NCI-H2107 treated with DMSO at 0.1 percent for 48 hours (cell line): ENCODE results near the gene TPPP3.

Experiments used
- DNase-seq: peaks from one replicate; lab custom pipeline; 2025; ENCODE audit not compliant: unreplicated experiment; lab: John Stamatoyannopoulos, UW

The TPPP3 gene

DNA sequence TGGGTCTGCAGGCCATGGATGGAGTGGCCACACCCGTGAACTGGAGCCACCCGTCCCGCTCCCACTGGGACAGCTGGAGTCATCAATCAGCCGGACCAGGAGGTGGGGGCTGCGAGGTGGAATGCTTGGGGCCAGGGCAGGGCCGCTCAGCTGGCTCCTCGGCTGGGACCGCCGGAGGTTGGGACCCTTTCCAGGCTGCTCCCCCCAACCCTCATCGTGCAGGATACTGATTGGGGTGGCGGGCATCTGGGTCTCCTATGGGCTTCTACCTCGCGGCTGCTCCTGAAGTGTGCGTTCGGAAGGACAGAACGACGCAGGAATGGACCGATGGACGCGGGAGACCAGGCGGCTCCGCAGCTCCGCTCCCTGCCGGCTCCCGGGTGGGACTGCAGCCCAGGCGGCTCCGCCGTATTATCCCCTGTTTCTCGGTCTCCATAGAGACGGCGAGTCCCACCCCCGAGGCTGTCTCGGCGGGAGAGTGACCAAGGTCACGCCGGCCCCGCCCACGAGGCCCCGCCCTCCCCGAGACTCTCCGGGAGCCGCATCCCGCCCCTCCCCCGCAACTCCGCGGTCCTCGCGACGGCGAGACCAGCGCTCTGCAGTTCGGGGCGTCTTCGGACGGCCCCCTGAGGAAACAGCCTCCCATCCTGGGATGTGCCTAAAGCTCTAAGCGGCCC lies at the start of gene TPPP3:
TSS of gene TPPP3 (minus strand) at position 388 of the 677 bp plus-strand sequence. CDS start 2,387 bp downstream, outside the sequence.
- no peak for DNase-seq

DNA sequence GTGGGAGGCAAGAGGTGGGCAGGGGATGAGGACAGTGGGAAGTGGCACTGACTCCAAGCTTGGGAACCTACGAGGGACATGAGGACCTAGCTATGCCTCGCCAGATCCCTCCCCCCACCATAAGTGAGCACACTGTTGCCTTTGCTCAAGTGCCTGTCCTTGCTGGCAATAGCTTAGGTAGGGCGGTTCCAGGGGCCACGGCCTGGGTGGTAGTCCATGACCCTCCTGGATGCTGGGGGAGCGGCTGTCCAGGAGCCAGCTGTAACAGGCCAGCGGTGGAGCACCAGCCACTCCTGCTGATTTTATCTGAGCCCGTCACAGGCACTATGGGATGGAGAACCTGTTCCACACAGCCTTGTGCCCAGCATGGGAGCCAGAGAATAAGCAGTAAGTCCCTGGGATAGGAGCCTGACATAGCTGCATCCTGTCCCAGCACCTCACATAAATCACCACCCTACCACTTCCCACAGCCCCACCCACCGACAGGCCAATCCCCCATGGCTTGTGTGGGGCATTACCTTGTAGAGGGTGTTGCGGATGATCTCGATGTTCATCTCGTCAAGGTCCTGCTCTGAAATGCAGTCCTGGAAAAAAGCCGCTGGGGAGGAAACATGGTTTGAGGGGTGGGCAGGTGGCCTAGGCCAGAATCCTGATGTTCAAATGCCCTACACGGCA lies 49.4 kb upstream of the TPPP3 start:
- DNase-seq = no peak

DNA sequence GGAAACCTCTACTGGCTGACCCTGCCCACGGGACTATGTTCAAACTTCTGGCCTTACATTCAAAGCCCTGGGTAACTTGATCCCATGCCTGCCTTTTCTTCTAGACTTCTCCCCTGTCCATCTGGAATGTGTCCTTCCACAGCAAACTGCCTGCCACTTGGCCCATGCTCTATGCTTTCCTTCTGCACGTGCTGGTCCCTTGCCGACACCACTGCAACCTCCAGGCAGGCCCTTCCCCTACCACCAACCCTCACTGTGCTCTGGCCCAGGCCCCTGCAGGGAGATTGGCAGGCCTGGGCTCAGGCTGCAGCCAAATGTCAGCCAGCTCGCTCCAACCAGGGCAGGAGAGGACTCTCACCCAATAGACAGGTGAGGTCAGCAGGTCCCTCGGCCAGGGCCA lies 48.6 kb upstream of the TPPP3 start:
- no peak for DNase-seq

DNA sequence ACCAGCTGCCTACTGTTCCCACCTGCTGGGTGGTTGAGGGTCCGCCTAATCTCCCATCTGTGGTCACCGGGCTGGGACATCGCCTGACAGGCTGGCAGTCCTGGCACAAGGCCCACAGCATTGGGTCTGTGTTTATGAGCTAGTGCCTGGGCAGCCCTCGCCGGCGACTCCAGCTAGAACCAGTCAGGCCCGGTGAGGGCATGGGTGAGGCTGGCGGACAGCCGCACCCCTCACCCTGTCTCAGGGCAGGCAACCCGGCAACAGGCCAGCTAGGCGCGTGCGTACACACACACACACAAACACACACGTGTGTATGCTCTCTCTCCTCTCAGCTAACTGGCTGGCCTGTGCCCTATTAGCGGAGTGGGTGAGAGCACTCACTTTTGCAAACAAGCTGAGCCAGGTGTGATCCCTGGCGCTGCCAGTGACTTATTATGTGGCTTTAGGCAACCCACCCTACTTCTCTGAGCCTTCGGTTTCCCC lies 48.0 kb upstream of the TPPP3 start:
- DNase-seq = peak; percentile 97

DNA sequence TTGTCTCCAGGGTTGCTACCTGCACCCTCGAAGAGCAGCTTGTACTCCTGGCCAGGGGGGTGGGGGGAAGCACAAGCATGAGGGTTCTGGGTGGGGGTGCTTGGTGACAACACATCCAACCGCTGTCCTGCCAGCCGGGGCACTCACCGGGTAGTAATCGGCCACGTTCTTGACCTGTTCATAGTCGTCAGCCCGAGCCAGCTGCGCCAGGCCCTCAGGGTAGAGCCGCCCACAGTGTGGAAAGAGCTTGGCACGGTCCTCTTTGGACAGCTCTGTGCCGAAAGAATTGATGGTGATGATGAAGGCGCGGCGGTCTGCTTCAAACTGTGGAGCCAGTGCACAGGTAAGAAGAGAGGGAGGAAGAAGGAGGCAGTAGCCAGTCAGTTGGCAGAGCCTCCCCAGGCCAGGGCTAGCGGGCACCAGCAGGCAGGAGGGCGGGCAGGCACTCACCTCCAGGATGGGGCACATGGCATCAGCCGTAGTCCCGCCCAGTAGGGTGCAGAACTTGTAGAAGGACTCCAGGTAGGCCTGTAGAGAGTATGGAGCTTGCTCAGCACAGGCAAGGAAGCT lies 45.6 kb upstream of the TPPP3 start:
- no peak for DNase-seq

DNA sequence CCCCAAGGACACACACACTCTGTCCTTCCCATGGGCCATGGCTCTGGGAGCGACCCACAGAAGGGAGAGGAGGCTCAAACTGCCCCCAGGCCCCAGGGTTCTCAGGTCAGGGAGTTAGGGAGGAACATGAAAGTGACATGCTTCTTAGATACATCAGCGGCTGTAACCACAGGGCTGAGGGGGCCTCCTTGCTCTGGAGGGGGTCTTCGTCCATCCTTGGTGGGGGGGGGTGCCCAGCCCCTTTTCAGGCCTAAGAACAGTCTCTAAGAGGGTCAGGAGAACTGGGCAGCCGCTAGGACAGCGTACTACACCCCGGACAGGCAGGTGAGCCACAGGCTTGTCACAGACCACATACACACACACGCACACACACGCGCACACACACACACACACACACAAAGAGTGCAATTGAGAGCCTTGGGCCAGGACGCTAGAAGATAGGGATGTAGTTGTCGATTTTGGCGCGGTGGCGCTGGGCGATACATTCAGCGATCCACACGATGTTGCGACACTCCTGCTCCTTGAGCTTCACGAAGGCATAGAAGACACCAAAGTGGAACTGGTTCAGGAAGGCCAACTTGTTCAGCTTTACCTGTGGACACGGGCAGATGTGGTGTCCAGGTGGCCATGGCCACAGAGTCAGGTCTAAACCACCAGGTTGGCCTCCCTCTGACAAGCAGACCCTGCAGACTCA lies 44.9 kb upstream of the TPPP3 start:
- no peak for DNase-seq

DNA sequence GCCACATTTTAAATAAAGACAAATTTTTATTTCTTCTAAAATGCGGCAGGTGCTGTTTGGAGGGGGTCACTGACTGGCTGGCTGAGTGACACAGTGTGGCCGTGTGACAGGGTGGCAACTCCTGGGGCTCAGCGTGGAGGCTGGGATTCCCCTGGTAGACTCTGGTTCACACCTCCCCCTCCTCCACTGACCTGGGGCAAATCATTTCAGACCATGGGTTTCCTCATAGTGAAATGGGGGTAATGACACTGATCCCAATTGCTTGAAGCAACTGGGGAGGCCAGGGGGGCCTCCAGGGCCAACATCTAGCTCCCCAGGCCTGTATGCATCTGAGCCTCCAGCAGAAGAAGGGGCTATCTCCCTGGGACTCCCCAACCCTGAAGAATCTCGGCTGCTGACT lies 44.2 kb upstream of the TPPP3 start:
- DNase-seq = no peak

DNA sequence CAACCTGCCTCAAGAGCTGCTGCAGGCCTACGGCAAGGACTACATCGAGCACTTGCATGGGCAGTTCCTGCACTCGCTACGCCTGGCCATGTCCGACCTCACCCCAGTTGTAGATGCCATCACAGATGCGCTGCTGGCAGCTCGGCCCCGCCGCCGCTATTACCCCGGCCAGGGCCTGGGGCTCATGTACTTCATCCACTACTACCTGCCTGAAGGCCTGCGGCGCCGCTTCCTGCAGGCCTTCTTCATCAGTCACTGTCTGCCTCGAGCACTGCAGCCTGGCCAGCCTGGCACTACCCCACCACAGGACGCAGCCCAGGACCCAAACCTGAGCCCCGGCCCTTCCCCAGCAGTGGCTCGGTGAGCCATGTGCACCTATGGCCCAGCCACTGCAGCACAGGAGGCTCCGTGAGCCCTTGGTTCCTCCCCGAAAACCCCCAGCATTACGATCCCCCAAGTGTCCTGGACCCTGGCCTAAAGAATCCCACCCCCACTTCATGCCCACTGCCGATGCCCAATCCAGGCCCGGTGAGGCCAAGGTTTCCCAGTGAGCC lies 43.4 kb upstream of the TPPP3 start:
- no peak for DNase-seq

DNA sequence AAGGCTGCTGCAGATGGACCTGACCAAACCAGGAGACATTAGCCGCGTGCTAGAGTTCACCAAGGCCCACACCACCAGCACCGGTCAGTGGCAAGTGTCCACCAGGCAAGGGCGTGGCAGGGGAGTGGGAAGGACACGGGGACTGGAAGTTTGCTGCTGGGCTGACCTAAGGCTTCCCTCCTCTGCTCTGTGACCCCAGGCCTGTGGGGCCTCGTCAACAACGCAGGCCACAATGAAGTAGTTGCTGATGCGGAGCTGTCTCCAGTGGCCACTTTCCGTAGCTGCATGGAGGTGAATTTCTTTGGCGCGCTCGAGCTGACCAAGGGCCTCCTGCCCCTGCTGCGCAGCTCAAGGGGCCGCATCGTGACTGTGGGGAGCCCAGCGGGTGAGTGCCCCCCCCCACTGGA lies 42.5 kb upstream of the TPPP3 start:
- no peak for DNase-seq

DNA sequence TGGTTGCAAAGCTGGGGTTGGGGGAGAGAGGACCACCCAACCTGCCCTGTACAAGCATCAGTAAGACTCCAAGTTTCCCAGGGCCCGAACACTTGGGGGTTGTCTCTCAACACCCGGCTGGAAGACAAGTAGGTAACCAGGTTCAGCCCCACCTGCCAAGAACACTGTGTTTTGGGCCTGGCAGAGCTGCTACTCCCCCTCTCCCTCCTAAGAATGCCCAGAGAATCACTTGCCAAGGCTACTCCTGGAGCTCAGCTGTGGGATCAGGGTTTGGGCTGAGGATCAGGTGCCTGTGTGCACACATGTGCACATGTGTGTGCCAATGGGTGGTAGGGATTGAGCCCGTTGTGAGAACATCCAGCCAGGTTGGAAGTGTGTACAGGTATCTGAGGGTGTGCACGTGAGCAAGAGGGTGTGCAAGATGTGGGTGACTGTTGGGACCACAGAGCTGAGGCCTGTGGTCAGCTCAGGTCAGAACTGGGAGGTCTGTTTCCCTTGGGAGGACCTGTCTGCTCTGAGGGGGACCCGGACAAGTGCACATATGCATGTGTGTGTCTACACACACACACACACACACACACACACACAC lies 39.9 kb upstream of the TPPP3 start:
- no peak for DNase-seq

DNA sequence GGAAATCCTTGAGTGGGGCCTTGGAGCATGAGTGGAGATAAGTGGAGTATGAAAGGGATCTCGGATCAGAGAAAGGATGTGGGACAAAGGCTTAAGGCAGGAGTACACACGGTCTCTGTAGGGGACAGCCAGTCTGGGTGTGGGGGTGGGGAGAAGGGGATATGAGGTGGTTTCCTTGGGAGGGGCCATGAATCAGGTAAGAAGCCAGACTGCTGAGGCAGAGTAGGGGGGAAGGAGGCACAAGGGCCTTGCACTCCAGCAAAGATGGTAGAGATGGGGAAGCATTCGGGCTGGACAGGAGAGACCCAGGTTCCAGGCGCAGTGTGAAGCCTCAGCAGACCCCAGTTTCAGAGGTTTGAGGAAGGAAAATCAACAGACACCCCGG lies 39.2 kb upstream of the TPPP3 start:
- no peak for DNase-seq

DNA sequence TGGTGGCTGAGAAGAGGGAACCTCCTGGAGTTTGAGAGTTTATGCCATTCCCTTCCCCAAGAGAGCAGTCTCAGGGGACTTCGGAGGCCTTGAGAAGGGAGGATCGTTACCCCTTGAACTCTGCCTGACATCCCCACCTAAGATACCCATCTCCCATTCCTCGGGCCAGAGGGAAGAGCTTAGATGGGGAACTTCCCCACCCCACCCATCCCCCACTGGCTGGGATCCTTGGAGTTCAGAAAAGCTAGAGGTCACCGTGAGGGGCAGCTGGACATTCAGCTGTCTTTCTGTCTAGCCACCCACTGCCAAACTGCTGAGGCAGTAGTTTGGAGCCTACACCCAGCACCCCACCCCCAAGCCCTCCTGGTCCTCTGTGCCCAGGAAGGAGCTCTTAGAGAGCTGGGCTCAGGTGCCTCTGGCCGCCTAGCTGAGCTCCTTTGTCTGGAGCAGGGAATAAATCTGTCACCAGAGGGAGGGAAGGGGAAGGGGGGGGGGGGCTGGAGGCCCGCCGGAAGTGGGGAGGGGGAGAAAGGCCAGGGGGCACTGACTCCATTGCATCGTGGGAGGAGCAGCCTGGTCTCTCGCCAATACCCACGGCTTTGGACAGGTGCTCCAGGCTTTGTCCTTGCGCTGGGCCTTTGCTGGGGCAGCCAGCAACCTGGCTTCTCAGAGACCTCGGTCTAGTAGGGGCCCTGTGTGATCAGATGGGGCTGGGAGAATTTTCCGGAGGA lies 38.6 kb upstream of the TPPP3 start:
- DNase-seq = no peak

DNA sequence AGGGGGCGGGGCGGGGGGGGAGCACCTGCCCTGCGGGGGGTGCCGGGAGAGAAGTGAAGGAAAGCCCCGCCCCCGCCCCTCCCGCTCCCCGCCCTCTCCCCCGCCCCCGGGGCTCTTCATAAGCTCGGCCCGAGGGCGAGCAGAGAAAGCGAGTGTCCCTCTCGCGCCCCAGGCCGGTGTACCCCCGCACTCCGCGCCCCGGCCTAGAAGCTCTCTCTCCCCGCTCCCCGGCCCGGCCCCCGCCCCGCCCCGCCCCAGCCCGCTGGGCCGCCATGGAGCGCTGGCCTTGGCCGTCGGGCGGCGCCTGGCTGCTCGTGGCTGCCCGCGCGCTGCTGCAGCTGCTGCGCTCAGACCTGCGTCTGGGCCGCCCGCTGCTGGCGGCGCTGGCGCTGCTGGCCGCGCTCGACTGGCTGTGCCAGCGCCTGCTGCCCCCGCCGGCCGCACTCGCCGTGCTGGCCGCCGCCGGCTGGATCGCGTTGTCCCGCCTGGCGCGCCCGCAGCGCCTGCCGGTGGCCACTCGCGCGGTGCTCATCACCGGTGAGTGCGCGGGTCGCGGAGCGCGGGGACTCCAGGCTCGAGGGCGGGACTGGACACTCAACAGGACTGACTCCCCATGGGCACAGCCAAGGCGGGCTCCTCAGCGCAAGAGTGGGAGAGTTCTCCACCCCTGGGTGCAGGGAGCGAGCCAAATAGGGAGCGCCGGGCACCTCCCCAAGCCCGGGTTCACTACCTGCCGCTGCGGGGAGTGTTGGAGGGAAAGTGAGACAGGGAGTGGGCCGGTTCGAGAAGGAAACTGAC lies 37.9 kb upstream of the TPPP3 start, which contains the start of gene HSD11B2:
TSS of gene HSD11B2 (plus strand) at position 145 of the 798 bp plus-strand sequence. CDS start at position 273, 128 bp downstream.
- no peak for DNase-seq

DNA sequence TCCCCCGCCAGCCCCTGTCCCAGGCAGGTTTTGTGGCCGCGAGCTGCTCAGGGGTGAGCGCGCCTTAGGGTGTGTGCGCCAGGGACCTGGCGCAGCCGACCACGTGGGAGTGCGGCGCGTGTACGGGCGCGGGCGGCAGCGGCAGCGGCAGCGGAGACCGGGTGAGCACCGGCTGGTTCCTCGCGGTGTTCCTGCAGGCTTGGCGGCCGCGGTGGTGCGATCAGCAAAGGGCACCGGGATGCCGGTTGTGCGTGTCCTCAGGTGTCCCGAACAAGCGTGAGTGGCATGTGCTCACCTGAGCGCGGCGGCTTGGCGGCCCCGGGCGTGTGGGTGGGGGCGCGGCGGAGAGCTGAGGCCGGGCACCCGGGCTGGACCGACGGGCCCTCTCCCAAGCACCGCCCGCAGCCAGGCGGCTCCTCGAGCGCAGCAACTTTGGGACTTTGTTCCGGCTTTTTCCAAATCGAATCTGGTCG lies 37.2 kb upstream of the TPPP3 start:
- no peak for DNase-seq

DNA sequence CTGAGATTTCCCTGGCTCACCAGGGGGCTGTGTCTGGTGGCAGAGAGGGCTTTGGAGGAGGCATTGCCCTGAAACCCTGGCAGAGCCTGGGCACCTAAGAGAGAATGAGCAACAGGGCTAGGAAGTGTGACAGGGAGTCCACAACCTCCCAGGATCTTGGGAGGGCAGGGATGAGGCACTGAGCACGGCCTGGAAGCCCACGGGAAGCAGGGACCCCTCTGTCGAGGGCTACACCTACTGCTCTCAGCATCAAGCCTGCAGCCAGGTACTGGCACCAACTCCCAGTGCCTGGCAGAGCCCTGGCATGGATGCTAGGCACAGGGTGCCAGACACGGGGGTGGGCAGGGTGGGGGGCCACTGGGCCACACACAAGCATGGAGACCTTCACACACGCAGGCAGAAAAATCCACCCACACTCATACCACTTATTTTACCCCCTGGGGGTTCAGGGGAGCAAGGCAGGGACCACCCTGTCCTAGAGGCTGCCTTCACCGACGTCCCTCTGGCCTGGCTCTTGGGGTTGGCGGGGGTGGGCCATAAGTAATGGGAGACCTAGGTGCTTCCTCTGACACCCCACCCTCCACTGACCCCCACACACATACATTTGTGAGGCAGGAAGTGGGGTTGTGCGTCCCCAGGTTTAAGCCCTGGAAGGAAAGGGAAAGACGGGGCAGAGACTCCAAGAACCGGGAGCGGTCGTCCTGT lies 36.7 kb upstream of the TPPP3 start:
- no peak for DNase-seq

DNA sequence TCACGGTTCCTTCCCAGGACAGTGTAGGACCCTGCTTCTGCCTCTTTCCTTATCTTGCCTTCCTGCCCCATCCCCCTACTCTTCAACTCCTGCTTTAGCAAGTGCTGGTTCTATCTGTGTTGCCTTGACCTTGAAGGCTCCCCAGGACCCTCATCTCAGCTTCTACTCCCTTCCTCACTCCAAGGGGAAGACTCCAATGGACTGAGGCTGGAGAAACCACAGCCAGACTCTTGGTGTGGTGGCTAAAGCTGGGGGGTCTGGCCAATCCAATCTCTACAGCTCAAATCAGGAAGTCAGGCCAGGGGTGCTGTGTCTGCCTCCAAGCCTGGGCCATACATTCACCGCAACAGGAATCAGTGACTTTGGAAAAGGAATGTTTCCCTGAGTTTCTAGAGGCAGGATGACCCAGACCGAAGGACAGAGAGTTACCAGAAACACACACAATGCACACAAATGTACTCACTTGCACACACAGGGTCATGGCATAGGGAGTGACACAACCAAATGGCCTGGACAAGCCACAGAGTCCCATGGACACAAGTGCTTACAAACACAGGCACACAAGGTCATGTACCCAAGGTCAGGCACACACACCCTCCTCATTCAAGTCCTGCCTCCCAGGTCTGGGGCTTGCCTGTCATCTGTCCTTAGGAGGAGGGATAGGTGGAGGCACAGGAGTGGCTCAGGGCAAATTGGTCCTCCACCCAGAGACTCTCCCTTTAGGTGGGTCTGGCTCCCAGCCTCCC lies 35.9 kb upstream of the TPPP3 start:
- DNase-seq = no peak

DNA sequence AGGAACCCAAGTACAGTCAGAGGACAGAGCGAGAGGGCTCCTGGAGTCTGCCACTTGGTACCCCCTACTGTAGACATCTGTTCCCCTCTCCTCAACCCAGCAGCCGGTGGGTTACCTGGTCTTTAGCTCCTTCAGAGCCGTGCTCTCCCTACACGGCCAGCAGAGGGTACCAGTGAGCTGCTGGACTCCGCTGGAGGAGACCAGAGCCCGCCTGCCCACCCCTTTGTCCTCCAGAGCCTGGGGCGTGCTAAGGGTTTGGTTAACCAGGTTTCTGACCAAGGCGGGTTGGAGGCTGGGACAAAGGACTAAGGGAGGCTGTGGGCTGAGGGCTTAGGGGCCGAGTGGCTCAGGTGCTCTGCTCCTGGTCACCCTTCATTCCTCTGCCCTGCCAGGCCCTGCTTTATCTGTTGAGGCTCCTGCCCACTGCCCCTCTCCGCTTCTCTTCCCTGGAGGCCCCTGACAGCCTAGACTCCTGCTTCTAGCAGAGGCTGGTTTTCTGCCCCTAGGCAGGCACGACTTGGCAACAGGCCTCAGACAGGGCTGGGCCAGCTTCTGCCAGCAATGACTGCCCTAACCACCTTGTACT lies 34.9 kb upstream of the TPPP3 start:
- peak; percentile 34 for DNase-seq

DNA sequence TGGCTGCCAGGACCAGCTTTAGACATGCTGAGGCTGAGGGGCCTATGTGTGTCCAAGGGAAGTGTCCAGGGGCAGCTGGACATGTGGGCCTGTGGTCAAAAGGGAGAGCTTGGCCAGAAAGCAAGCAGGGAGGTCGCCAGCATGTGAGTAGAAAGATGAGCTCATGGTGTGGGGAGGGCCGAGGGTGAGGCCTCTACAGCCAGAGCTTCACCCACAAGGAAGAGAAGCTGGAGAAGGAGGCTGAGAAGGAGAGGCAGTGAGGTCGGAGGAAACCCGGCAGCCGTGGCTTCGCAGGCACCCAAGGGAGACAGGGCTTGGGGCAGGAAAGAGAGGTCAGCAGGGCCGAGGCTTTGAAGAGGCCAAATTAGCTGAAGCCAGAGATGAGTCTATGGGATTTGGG lies 33.7 kb upstream of the TPPP3 start:
- no peak for DNase-seq
